Measurements from ENCODE around the gene NR5A2.

GRCh38 chr1:200176798-200177197 is 149.3 kb downstream of the NR5A2 start:
- no peak for TF ChIP-seq CTCF (IDR thresholded peaks at IDR 0.05)
- TF ChIP-seq POLR2A (IDR thresholded peaks at IDR 0.05), result no peak
